Gastrocnemius medialis (tissue), 4 donors: ENCODE results near the gene RIMBP2.

ENCODE experiments used
- POLR2A ChIP-seq, 2 donors: fragments of 450-650 bp; IDR thresholded peaks; one replicate each; pipeline ENCODE4 v1.6.1; 2017; ENCODE audit warnings: antibody characterized with exemption in 2 of 2, mild to moderate bottlenecking in 2 of 2, moderate library complexity in 2 of 2
- TF ChIP-seq, protein P1 (sequence below), 5 experiments: fragments of 450-650 bp in 3 of 5; fragments of 200-600 bp in 2 of 5; sonication (generic) in 2 of 5; IDR thresholded peaks in 4 of 5; conservative IDR thresholded peaks in 1 of 5; 1 replicate in 4 of 5; 2 replicates in 1 of 5; pipeline ENCODE4 v1.5.1; 2016 to 2019; ENCODE audit warnings: antibody characterized with exemption in 5 of 5, mild to moderate bottlenecking in 3 of 5, moderate library complexity in 3 of 5

- TF ChIP-seq, protein P1, sequence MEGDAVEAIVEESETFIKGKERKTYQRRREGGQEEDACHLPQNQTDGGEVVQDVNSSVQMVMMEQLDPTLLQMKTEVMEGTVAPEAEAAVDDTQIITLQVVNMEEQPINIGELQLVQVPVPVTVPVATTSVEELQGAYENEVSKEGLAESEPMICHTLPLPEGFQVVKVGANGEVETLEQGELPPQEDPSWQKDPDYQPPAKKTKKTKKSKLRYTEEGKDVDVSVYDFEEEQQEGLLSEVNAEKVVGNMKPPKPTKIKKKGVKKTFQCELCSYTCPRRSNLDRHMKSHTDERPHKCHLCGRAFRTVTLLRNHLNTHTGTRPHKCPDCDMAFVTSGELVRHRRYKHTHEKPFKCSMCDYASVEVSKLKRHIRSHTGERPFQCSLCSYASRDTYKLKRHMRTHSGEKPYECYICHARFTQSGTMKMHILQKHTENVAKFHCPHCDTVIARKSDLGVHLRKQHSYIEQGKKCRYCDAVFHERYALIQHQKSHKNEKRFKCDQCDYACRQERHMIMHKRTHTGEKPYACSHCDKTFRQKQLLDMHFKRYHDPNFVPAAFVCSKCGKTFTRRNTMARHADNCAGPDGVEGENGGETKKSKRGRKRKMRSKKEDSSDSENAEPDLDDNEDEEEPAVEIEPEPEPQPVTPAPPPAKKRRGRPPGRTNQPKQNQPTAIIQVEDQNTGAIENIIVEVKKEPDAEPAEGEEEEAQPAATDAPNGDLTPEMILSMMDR (IDR thresholded peaks at IDR 0.05 in 4 of 5, conservative IDR thresholded peaks at IDR 0.05 in 1 of 5), result no peak
- TF ChIP-seq POLR2A (IDR thresholded peaks at IDR 0.05), result no peak
Measured at GRCh38 chr12:130521375-130522124, 194.5 kb downstream of the RIMBP2 start.
